Ovary (tissue), 10 donors: ENCODE measurements around the gene NKX2-2. TPM values are rescaled to one million over a fixed set of nuclear protein-coding genes. Genes with fewer than 3 reads are reported as not detected.

ENCODE experiments used
- DNase-seq, 5 donors: peaks; one replicate each; pipeline ENCODE4 v3.0.0-alpha.2; 2019 to 2020
- H3K27ac ChIP-seq, 2 donors: fragments of 200-600 bp; one replicate each; pipeline versions ENCODE4 v1.5.1 to v1.8.0; 2019 to 2022
- H3K27me3 ChIP-seq: fragments of 200-600 bp; one replicate; pipeline ENCODE4 v1.8.0; 2022
- H3K36me3 ChIP-seq: fragments of 200-600 bp; sonication (generic); one replicate; pipeline ENCODE4 v1.5.1; 2019
- H3K4me1 ChIP-seq: one replicate; pipeline ENCODE4 v1.8.1; 2013; ENCODE audit warnings: mild to moderate bottlenecking, moderate library complexity; ENCODE audit not compliant: insufficient read depth
- H3K4me3 ChIP-seq: fragments of 200-600 bp; sonication (generic); one replicate; pipeline ENCODE4 v1.5.1; 2017
- H3K9me3 ChIP-seq, 2 donors: fragments of 200-600 bp in 1 of 2; sonication (generic) in 1 of 2; one replicate each; pipeline versions ENCODE4 v1.5.1 to v1.8.1; 2013 to 2019; ENCODE audit warnings: mild to moderate bottlenecking in 1 of 2, moderate library complexity in 1 of 2
- EP300 ChIP-seq: sonication (generic); formaldehyde crosslinking; IDR thresholded peaks from one replicate; pipeline ENCODE4 v1.6.1; 2017; ENCODE audit warnings: antibody characterized with exemption
- POLR2A ChIP-seq: fragments of 450-650 bp; IDR thresholded peaks from one replicate; pipeline ENCODE4 v1.6.1; 2017; ENCODE audit warnings: antibody characterized with exemption, mild to moderate bottlenecking, moderate library complexity
- WGBS, 3 donors: extraction: QIAGEN DNeasy Blood & Tissue Kit in 1 of 3; methylation state at CpG; one replicate each; pipeline versions ENCODE4 v1.1.5 to v1.1.7; 2013 to 2017; 5-methylcytosine and 5-hydroxymethylcytosine counted together
- intact Hi-C, 4 donors: fragments of 100-400 bp; cut with DNase I; formaldehyde crosslinking; loops; one replicate each; pipeline versions ENCODE4 v1.11.0 to v1.15.1; 2022 to 2023
- long read RNA-seq, 3 donors: library from polyadenylated mRNA in 2 of 3; unstranded in 2 of 3; transcript quantifications; one replicate each; pipeline ENCODE4 v2.0.0 and lab custom pipeline, GENCODE V29; 2021 to 2026
- polyA plus RNA-seq, 2 donors: library from polyadenylated mRNA; stranded (reverse); fragments of 200-250 nt in 1 of 2; fragments of 350-450 nt in 1 of 2; fragmentation: Illumina TruSeq in 1 of 2; extraction: RNeasy Lipid Tissue Mini Kit (QIAGEN cat#74804) in 1 of 2; gene quantifications; one replicate each; pipeline ENCODE4 v1.2.3, GENCODE V29; 2013 to 2014
- total RNA-seq, 7 donors: library from RNA; depleted of rRNA in 2 of 7; stranded (reverse); fragments of >200 nt in 2 of 7; fragmentation: NEBNext Ultra II Directional in 3 of 7; extraction: Animal tissue kit (Norgen Biotek cat#: 25700) in 3 of 7; gene quantifications; one replicate each; pipeline versions ENCODE4 v1.1.0 to v1.2.4, GENCODE V29; 2016 to 2023
- TF ChIP-seq, protein P1 (sequence below), 3 donors: fragments of 450-650 bp in 2 of 3; fragments of 200-600 bp in 1 of 3; IDR thresholded peaks; one replicate each; pipeline versions ENCODE4 v1.5.1 to v1.8.0; 2016 to 2022; ENCODE audit warnings: antibody characterized with exemption in 3 of 3, mild to moderate bottlenecking in 1 of 3
- donor health status: DM: no; HTN: no; CAD: no; lungs with moderate emphysema.
- donor health status: DM: no; HTN: no; CAD: no.
- donor health status: Bipolar disorder and iron deficiency.
- donor health status: DM: yes; HTN: yes; CAD: no.
- donor health status: DM: no; HTN: no; CAD: no.
- donor health status: DM: yes; HTN: yes; CAD: no.

NKX2-2 gene
- total RNA-seq (not detected), polyA plus RNA-seq (not detected)
- long read RNA-seq, donor 1: 0 reads
- long read RNA-seq, donor 2: 0 reads
- long read RNA-seq, donor 3: 0 reads

DNA sequence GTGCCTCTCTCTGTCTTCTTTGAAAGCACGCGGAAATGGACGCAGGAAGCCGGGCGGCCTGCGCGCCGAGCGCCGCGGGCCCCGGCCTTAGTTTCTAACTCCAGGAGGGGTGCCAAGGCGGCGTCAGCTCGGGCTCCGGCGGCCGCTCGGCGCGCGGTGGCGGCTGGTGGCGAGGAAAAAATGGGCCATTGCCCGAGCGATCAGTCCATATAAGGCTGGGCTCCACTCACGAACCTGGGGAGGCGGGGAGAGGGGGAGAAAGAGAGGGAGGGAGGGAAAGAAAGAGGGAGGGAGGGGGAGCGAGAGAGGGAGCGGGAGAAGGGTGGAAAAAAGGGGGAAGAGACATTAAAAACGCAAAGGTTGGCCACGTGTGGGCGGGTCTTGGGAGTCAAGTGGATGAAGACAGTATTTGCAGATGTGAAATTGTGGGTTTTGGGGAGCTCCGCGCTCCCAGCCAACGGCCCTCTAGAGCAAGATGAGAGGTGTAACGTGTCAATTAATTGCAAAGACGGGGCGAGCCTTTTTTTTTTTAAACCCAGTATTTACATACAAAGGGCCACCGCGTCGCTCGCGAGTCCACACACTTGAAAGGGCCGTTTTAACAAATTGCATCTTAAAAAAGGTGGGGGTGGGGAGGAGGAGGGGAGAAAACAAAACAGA lies at the start of gene NKX2-2:
TSS of gene NKX2-2 (minus strand) at position 184 of the 660 bp plus-strand sequence. CDS start 395 bp downstream, outside the sequence.
- intact Hi-C loops: no loop called here
- TF ChIP-seq POLR2A (no peak), EP300 (no peak)
- TF ChIP-seq, protein P1, sequence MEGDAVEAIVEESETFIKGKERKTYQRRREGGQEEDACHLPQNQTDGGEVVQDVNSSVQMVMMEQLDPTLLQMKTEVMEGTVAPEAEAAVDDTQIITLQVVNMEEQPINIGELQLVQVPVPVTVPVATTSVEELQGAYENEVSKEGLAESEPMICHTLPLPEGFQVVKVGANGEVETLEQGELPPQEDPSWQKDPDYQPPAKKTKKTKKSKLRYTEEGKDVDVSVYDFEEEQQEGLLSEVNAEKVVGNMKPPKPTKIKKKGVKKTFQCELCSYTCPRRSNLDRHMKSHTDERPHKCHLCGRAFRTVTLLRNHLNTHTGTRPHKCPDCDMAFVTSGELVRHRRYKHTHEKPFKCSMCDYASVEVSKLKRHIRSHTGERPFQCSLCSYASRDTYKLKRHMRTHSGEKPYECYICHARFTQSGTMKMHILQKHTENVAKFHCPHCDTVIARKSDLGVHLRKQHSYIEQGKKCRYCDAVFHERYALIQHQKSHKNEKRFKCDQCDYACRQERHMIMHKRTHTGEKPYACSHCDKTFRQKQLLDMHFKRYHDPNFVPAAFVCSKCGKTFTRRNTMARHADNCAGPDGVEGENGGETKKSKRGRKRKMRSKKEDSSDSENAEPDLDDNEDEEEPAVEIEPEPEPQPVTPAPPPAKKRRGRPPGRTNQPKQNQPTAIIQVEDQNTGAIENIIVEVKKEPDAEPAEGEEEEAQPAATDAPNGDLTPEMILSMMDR (IDR thresholded peaks at IDR 0.05): no peak
- H3K27ac ChIP-seq: no peak within 1 kb of the TSS
- H3K4me1 ChIP-seq: peaks cover 10% of the 10 kb centered on the region
- no peaks in the 10 kb centered on the region for H3K36me3 ChIP-seq
- H3K4me3 ChIP-seq: peak within 1 kb of the TSS; percentile 9
- 3 to 4% (median 4%) methylated on average over 45 of the region's 45 CpGs for WGBS, 3 donors
- peaks cover 3% of the 10 kb centered on the region for H3K27me3 ChIP-seq
- no peaks in the 10 kb centered on the region for H3K9me3 ChIP-seq
- DNase-seq: no peak

DNA sequence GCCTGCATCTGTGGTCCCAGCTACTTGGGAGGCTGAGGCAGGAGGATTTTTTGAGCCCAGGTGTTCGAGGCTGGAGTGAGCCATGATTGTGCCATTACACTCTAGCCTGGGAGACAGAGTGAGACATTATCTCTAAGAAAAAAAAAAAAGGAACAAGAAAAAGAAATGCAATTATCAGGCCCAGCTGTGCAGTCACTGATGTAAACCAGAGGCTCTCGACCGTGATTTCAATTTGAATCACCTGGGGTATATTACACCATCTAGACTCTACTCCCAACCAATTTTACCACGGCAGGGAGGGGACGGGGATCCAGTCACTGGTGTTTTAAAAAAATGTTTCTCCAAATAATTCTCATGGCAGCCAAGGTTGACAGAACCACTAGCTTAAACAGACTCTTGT lies 48.8 kb upstream of the NKX2-2 start:
- WGBS, 3 donors: 69 to 83% (median 72%) methylated on average over 5 of the region's 5 CpGs
- Histone ChIP-seq H3K27ac (no peak overlapping the region), H3K27me3 (no peaks in the 10 kb centered on the region), H3K4me1 (no peaks in the 10 kb centered on the region), H3K9me3 (no peaks in the 10 kb centered on the region), H3K4me3 (no peak overlapping the region), H3K36me3 (no peaks in the 10 kb centered on the region)
- intact Hi-C loops: no loop called here
- no peak for DNase-seq
- TF ChIP-seq EP300: no peak
- TF ChIP-seq, protein P1 (IDR thresholded peaks at IDR 0.05): no peak
- no peak for TF ChIP-seq POLR2A

DNA sequence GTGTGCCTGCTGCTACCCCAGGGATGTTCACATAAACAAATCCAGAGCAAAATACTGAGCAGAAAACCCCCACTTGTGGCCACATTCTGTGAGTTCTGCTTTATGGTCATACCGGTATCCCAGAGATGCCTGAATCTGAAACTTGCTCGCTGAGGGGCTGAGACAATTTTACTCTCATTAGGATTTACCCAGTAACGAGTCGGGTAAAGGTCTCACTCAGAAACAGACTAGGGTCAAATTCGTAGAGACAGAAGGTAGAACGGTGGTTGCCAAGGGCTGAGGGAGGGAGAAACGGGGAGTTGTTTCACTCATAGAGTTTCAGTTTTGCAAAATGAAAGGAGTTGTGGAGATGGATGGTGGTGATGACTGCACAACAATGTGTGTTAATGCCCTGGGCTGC lies 45.4 kb upstream of the NKX2-2 start:
- DNase-seq: no peak
- no peaks in the 10 kb centered on the region for H3K36me3 ChIP-seq
- no peaks in the 10 kb centered on the region for H3K4me1 ChIP-seq
- TF ChIP-seq, protein P1 (IDR thresholded peaks at IDR 0.05): no peak
- TF ChIP-seq EP300 (no peak), POLR2A (no peak)
- WGBS, 3 donors: 73 to 78% (median 76%) methylated on average over 7 of the region's 7 CpGs
- H3K9me3 ChIP-seq: no peaks in the 10 kb centered on the region
- intact Hi-C loops: no loop called here
- no peaks in the 10 kb centered on the region for H3K27me3 ChIP-seq
- no peak overlapping the region for H3K27ac ChIP-seq
- H3K4me3 ChIP-seq: no peak overlapping the region

DNA sequence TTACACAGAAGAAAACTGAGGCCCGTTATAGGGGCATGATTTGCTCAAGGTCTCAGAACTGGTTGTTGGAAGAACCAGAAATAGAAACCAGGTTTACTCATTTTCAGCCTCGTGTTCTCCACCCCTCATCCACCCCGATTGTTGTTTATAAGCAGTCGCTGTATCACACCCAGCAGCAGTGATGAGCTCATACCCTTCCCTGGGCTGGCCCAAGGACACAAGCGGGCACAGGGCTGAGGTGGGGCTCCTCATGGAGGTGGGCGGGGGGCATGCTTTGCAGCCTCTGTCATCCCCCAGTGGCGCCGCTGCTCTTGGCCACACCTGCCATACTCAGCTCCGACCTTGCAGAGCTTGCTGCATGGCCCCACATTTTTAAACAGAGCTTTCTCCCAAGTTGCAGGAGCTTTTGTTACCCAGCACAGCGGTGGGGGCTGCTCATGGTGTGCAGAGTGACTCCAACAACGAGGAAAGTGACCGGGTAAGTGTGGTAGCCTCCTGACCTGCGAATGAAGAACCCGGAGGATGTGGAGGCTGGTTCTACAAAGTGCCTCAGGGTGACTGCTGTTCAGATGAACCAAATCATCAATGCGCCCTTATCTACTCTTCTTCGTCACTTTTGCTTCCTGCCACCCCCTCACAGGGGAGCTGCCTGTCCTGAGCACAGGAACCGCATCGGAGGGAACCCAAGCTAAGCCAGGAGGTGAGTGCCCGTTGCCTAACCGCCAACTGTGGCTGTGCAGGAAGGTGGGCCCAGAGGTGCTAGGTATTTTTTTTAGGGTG lies 43.6 kb upstream of the NKX2-2 start:
- WGBS, 3 donors: 80 to 88% (median 84%) methylated on average over 20 of the region's 20 CpGs
- DNase-seq: no peak
- Histone ChIP-seq H3K9me3 (no peaks in the 10 kb centered on the region), H3K27ac (no peak overlapping the region), H3K27me3 (no peaks in the 10 kb centered on the region), H3K36me3 (no peaks in the 10 kb centered on the region), H3K4me3 (no peak overlapping the region), H3K4me1 (no peaks in the 10 kb centered on the region)
- TF ChIP-seq, protein P1 (IDR thresholded peaks at IDR 0.05): no peak
- TF ChIP-seq POLR2A (no peak), EP300 (no peak)
- intact Hi-C loops: no loop called here
